SH-SY5Y (cell line): ENCODE results near the gene PTGER3.

Source experiments
- GATA2 ChIP-seq: IDR thresholded peaks from 2 replicates; pipeline ENCODE4 v1.6.1; 2011; ENCODE audit warnings: mild to moderate bottlenecking, low read depth, low read length
- GATA3 ChIP-seq: IDR thresholded peaks from 2 replicates; pipeline ENCODE4 v1.6.1; 2011; ENCODE audit warnings: low read depth, mild to moderate bottlenecking, low read length, moderate library complexity

PTGER3 gene

DNA sequence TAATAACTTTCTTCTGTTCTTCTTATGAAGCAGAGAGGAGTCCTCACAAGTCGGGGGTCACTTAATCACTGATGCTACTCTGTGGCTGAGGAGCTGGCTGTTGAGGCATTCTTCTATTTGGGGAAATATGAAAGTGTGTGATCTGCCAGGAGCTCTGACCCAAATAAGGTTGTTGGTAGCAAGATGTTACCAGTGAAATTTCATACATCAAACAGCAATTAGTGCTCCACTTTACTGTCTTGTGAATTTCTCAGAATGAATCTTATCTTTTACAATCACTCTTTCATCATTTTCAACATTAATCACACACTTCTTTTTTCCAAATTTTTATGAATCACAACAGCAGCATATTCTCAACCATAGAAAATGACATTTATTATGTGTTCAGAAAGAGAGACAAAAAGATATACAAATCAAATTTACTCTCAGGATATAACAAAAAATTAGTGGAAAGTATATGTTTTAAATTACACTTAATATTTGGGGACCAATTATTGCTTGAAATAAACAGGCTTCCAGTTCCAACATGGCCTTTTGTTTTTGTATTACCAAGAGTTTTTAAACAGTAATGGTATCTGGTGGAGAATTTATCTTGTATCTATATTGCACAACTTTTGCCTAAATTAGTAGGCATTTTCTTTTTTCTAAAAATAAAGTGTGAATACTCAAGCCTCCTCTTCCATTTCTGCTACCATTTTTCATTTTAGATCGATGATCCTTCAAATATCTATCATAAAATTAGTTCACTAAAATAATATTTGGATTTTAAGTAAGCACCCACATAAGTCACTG lies 9.6 kb downstream of the PTGER3 start:
- TF ChIP-seq GATA3 (no peak), GATA2 (no peak)

DNA sequence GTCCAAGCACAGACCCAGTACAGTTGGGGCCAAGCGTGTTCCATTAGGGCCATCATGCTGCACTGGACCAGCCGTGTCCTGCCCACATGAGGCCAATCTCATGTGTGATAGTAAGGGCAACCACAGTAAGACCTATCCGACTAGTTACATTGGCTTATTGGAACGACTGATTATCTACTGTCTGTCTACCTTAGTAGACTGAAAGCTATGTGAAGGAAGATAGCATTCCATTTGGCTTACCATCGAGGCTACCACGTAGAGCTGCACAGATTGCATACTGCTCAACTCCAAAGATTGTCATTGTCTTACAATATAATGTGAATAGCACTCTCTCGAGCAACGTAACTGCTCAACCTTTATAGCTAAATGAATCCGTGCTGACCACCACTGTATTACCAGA lies 10.6 kb downstream of the PTGER3 start:
- TF ChIP-seq GATA3 (no peak), GATA2 (no peak)

DNA sequence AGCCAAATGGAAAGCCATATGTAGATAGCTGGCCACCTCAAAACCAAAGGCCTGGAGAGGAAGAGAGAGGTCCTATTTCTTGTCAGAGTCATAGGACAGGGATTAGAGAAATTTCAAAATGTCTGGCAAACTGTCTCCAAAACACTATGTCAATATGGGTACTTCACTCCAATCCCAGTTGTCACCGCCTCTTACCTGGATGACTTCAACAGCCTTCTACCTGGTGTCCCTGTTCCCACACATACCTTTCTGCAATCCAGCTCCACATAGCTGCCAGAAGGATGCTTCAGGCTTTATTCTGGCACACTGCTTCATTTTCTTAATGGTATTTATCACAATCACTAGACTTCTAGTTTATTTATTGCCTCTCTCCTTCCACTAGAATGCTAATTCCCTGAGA lies 14.5 kb downstream of the PTGER3 start:
- TF ChIP-seq GATA3 (no peak), GATA2 (no peak)

DNA sequence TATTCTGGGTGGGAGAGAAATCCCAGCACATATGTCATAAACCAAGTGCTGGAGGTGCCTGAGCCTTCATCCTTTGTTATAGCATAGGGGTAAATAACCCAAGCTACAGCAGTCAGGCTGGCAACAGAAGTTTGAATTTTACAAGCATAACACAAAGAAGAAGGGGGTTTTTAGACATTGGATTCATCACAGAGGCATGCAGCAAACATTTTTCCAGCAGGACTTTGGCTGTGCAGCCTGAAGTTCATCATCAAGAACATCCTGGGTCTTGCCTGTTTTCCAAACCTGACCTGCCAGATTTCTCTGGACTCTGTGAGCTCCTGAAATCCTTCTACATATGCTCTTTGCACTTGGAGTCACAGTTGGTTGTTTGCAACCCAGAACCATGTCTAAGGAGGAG lies 16.2 kb downstream of the PTGER3 start:
- no peak for TF ChIP-seq GATA3

DNA sequence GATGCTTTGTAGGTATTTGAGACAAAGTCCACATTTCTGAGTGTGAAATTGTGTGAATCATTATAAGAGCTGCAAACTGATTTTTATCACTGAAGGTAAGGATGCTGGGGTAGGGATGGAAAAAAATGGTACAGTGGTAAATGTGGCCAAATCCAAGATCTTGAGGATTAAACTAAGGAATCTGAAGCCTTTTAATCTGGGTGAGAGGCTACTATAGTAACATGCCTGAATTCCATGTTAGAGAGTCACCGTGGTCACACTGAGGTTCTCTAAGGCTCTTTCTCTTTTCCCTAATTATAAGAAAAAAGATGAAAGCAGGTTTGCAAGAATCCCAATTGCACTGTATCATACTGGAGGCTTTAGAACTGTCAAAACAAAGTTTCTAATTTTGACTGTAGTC lies 17.6 kb downstream of the PTGER3 start:
- TF ChIP-seq GATA3 (no peak), GATA2 (no peak)

DNA sequence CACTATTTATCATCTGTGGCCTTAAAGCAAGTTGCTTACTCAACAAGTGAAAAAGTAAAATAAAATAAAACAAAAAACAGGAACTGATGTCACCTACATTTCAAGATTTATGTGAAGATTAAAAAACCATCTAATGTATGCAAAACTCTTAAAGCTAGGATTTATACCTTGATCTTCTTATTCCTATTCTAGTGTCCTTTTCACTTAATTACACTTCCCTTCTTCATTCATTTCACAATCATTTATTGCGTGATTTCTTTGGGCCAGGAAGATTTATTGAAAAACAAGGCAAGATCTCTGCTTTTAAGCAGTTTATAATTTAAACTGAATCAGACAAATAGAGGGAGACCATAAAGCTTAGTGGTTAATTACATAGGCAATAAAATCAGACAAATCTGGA lies 18.6 kb downstream of the PTGER3 start:
- no peak for TF ChIP-seq GATA2

DNA sequence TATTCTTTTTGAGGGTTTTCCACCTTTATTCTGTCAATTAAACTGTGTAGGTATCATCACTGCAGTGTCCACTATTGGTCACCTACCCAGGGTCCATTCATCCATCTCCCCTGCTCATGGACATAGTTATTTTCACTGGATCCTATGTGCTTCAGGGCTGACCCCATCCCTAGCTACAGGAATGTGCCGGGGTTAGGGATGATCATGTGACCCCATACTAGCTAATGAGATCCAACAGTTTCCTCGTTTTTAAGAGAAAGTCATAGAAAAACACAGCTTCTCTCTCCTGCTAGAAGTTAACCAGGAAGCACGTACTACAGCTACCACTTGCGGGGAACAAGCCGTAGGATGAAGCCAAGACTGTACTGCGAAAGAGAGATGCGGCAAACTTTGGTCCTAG lies 19.6 kb downstream of the PTGER3 start:
- no peak for TF ChIP-seq GATA3
- TF ChIP-seq GATA2: no peak

DNA sequence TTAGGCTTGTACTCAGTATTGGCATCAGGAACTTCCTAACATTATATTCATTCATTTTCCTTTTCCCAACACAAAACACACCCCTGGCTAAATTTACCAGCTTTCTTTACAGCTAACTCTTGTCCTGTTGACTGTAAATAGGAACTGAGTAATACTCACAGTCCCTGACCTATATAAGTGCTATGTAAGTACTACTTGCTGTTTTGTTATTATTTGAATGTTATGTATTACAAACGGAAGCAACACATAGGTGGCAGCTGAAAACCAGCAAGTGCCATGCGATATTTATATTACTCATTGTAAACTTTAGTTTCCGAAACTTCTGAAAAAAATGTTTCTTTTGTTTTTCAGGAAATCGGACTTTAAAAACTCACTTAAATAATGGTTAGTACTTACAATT lies 21.5 kb downstream of the PTGER3 start:
- TF ChIP-seq GATA2: no peak
- TF ChIP-seq GATA3: no peak

DNA sequence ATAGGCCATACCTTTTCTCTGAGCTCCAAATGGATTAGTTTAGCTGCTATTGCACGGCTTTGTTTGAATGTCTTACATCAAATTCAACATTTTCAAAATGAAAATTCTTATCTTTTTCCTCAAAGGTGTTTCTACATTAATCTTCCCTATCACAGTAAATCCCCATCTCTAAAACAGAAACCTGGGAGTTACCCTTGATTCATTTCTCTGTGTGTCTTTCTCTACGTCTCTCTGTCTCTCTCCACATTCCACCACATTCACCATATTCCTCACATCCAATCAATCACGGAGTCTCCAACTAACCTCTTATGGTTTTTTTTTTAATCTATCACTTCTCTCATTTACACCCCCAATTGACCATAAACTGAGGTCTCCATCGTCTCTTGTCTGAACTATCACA lies 24.1 kb downstream of the PTGER3 start:
- TF ChIP-seq GATA3 (no peak), GATA2 (no peak)

DNA sequence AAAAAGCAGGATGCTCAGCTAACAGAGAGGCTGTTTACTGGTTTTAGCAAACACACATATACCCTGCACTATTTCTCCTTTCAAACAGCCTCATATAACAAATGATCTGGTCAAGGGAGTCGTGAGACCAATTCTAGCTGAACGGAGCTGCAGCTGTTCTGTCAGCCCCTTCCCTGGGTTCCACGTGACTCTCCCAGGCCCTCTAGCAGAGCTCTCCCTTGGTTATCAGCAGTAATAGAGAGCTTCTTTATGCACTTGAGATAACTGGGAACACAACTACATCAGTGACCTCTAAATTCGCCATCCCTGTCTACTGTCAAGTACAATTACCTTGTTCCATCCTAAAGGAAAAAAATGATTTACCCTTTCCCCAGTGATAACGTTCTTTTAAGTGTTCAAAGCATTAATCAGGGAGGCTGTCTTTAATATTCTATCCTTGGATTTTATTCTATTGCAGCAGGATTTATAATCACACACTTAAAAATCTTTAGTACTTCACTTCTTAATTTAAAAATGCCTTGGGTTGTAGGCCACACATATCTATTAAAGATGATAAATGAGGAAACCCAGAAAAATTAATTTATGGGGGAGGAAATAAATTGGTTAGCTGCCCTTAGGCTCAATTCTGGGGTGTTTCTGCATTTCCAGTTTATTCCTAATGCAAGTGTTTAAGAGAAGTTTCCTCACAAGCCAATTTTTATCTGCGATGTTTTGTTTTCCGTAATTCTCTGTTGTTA lies 28.2 kb downstream of the PTGER3 start:
- peak; percentile 87 for TF ChIP-seq GATA2
- peak; percentile 46; the same call in 1 of the 2 replicates for TF ChIP-seq GATA3

DNA sequence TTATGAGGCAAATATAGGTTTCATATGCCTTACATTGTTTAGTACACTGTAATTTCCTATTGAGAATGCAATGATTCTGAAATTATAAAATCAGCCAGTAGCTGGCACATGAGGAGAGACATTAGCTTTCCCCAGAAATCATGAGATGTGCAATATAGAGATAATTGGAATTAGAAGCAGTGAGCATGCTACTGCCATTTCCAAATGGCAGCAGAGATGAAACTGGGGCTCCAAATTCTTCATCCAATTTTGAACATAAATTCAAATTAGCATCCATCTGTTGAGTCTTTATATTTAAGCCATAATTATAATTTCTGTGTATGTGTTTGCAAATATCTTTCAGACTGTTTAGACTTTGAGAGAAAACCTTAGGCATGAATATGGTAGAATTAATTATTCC lies 28.8 kb downstream of the PTGER3 start:
- TF ChIP-seq GATA2 (no peak), GATA3 (no peak)

DNA sequence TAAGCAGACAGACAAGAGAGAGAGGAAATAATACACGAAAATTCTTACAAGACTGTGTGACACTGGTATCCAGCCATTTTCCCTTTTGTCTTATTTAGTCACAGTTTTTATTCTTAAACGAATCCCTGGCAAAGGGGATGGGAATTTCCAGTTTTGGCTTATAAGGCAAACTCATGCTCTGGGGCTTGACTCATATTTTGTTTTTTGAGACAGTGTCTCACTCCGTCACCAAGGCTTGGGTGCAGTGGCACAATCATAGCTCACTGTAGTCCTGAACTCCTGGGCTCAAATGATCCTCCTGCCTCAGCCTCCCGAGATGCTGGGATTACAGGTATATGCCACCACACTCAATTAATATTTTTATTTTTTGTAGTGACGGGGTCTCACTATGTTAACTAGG lies 31.9 kb downstream of the PTGER3 start:
- TF ChIP-seq GATA3 (no peak), GATA2 (no peak)

DNA sequence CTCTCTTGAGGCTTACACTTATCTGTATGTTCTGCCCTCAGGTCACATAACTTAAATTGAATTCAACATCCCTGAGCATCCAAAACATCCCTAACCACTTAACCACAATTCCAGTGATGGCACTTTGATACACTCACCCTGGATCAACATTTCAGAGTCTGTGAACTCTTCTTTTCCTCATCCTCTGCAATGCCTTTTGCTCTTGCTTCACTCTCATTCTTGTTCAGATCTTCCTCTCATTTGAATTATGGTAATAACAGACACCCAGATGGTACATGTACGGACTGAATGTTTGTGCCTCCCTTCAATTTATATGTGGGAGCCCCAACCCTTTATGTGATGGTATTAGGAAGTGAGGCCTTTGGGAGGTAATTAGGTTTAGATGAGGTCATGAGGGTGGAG lies 33.4 kb downstream of the PTGER3 start:
- TF ChIP-seq GATA2 (no peak), GATA3 (no peak)

DNA sequence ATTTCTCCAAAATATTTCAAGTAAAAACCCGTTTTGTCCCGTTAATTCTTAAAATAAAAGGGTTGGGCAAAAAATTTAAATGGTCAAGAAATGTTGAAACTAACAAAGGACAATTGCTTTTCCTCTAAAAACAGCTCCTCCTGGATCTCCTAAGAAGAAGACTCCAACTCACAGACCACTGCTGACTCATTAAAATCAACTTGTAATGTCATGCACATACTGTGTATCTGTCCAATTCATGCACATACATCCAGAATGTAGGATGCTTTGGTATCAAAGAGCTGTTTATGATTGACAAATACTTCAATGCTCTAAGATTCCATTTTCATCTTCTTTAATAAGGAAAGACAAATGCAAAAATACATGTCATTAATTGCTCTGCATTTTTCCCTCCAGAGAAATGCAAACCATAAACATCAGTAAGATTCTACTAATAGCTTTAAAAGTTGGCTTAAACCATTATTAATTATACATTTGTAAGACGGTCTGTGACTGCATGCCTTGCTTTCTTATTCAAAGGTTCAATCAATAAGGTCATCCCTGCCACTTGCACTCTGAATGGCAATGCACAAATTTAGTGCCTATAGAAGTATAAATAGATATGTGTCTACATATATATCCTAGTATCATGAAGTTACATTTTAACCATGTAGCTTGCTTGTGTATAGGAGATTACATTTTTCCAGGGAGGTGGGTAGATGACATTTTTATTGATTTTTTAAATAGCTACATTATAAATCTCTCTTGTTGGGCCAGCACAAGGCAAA lies 44.7 kb downstream of the PTGER3 start:
- no peak for TF ChIP-seq GATA3
- no peak for TF ChIP-seq GATA2

DNA sequence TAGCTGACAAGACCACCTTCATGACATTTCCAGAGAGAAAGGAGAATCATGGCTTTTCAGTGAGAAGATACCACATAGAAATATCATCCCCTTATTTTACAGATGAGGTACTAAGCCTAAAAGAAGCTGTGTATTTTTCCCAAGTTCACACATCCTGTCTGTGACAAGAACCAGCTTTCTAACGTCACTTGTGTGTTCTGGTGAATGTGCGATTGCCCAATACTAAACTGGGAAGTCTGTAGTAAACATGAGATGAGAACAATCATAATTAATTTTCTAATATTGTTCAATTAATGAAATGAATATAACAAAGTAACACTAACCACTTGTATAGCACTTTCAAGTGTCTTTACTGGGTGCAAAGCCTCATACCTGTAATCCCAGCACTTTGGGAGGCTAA lies 46.0 kb downstream of the PTGER3 start:
- TF ChIP-seq GATA3 (no peak), GATA2 (no peak)

DNA sequence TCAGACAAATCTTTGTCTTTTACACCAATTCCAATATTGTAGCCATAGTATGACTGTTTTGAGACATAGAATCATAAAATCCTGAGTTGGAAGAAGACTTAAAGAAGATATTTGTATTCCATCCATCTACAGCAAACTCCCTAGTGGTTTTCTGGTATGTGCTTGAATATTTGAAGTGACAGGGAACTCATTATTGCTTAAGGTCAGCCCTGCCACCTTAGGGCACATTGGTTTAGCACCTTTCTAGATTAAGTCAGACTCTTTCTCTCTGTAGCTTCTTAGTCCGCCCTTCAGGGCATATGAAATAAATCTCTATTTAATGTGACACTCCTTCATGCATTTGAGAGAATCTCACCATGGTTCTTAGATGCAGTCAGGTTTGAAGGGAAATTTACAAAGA lies 49.8 kb downstream of the PTGER3 start:
- TF ChIP-seq GATA2 (no peak), GATA3 (no peak)
